Cortex of kidney (tissue), 1 donor: ENCODE measurements around the gene PTPN7.
"Not testable (repeated sequence)": the region's sequence is repeated elsewhere in the genome, so short reads cannot be mapped to it uniquely, and the experiment has no call there.

Source experiments
- DNase-seq: peaks from one replicate; lab custom pipeline; 2025; lab: John Stamatoyannopoulos, UW

PTPN7 gene

GRCh38 chr1:202152399-202152798, 8.0 kb downstream of the PTPN7 start:
- no peak for DNase-seq

GRCh38 chr1:202151045-202151444, 9.4 kb downstream of the PTPN7 start:
- DNase-seq, result no peak

- no peak for DNase-seq
Observed at GRCh38 chr1:202150602-202151001, 9.8 kb downstream of the PTPN7 start.

GRCh38 chr1:202150187-202150586, 10.2 kb downstream of the PTPN7 start:
- DNase-seq, result no peak

- no peak for DNase-seq
Observed at GRCh38 chr1:202149566-202149965, 10.8 kb downstream of the PTPN7 start.

- no peak for DNase-seq
Observed at GRCh38 chr1:202148391-202148790, 12.0 kb downstream of the PTPN7 start.

GRCh38 chr1:202146993-202147392, 13.4 kb downstream of the PTPN7 start:
- no peak for DNase-seq

GRCh38 chr1:202146279-202146678, 14.1 kb downstream of the PTPN7 start:
- no peak for DNase-seq

- not testable (repeated sequence) for DNase-seq
Observed at GRCh38 chr1:202145744-202146140, 14.7 kb downstream of the PTPN7 start.

- no peak for DNase-seq
Observed at GRCh38 chr1:202145068-202145743, 15.2 kb downstream of the PTPN7 start.

GRCh38 chr1:202144402-202145067, 15.9 kb downstream of the PTPN7 start, which contains the start of gene ARL8A:
TSS of gene ARL8A (minus strand) at chr1:202144737. CDS start at chr1:202144572, 165 bp downstream.
- no peak for DNase-seq

- DNase-seq, result no peak
Observed at GRCh38 chr1:202143768-202144401, 16.5 kb downstream of the PTPN7 start.

GRCh38 chr1:202143011-202143767, 17.2 kb downstream of the PTPN7 start:
- DNase-seq, result no peak

GRCh38 chr1:202141468-202141867, 18.9 kb downstream of the PTPN7 start:
- not testable (repeated sequence) for DNase-seq

- no peak for DNase-seq
Observed at GRCh38 chr1:202140833-202141232, 19.6 kb downstream of the PTPN7 start.

- no peak for DNase-seq
Observed at GRCh38 chr1:202135221-202135721, 25.1 kb downstream of the PTPN7 start.

GRCh38 chr1:202134645-202135172, 25.7 kb downstream of the PTPN7 start:
- no peak for DNase-seq

GRCh38 chr1:202133989-202134388, 26.4 kb downstream of the PTPN7 start:
- DNase-seq, result no peak

- no peak for DNase-seq
Observed at GRCh38 chr1:202133496-202133895, 26.9 kb downstream of the PTPN7 start.

GRCh38 chr1:202133001-202133400, 27.4 kb downstream of the PTPN7 start:
- no peak for DNase-seq

- no peak for DNase-seq
Observed at GRCh38 chr1:202131956-202132821, 28.2 kb downstream of the PTPN7 start.
